ENCODE data around the gene GABRB2.

Gene GABRB2

GRCh38 chr5:161269125-161269524 lies 277.4 kb downstream of the GABRB2 start:
- no peaks in the 10 kb centered on the region for H3K4me1 ChIP-seq (ENCODE audit: insufficient read depth, low read length, severe bottlenecking)
- H4K20me1 ChIP-seq (ENCODE audit: insufficient read depth, low read length): no peaks in the 10 kb centered on the region
- no peaks in the 10 kb centered on the region for H3K9me2 ChIP-seq (ENCODE audit: low read depth, low read length)
- no peaks in the 10 kb centered on the region for H3K27me3 ChIP-seq (ENCODE audit: insufficient read depth, low read length)
- H2AFZ ChIP-seq (ENCODE audit: low read length): no peak overlapping the region
- H3K4me3 ChIP-seq (ENCODE audit: low read depth, low read length, poor library complexity, severe bottlenecking): no peak overlapping the region
- no peaks in the 10 kb centered on the region for H3K79me2 ChIP-seq (ENCODE audit: insufficient read depth, low read length)
- no peak overlapping the region for H3K27ac ChIP-seq (ENCODE audit: low read depth, low read length, poor library complexity, severe bottlenecking)
- no peak for TF ChIP-seq EZH2 (IDR thresholded peaks at IDR 0.05; ENCODE audit: borderline replicate concordance, low read length)
- TF ChIP-seq CTCF (IDR thresholded peaks at IDR 0.05; ENCODE audit: low read length): no peak
- no peaks in the 10 kb centered on the region for H3K36me3 ChIP-seq (ENCODE audit: insufficient read depth, low read length)
- H3K4me2 ChIP-seq (ENCODE audit: low read length): no peak overlapping the region
- H3K9ac ChIP-seq (ENCODE audit: low read length): no peak overlapping the region
- no peaks in the 10 kb centered on the region for H3F3A ChIP-seq (ENCODE audit: insufficient read depth, low read length)
- no peaks in the 10 kb centered on the region for H3K9me3 ChIP-seq (ENCODE audit: low read length)

GRCh38 chr5:161266954-161267353 lies 279.6 kb downstream of the GABRB2 start:
- Histone ChIP-seq H3K79me2 (ENCODE audit: insufficient read depth, low read length) (no peaks in the 10 kb centered on the region), H2AFZ (ENCODE audit: low read length) (no peak overlapping the region), H3K4me2 (ENCODE audit: low read length) (no peak overlapping the region), H3F3A (ENCODE audit: insufficient read depth, low read length) (no peaks in the 10 kb centered on the region), H3K27me3 (ENCODE audit: insufficient read depth, low read length) (no peaks in the 10 kb centered on the region), H3K4me3 (ENCODE audit: low read depth, low read length, poor library complexity, severe bottlenecking) (no peak overlapping the region), H3K9me3 (ENCODE audit: low read length) (no peaks in the 10 kb centered on the region), H3K36me3 (ENCODE audit: insufficient read depth, low read length) (no peaks in the 10 kb centered on the region), H4K20me1 (ENCODE audit: insufficient read depth, low read length) (no peaks in the 10 kb centered on the region), H3K27ac (ENCODE audit: low read depth, low read length, poor library complexity, severe bottlenecking) (no peak overlapping the region), H3K4me1 (ENCODE audit: insufficient read depth, low read length, severe bottlenecking) (no peaks in the 10 kb centered on the region), H3K9me2 (ENCODE audit: low read depth, low read length) (no peaks in the 10 kb centered on the region), H3K9ac (ENCODE audit: low read length) (no peak overlapping the region)
- TF ChIP-seq EZH2 (IDR thresholded peaks at IDR 0.05; ENCODE audit: borderline replicate concordance, low read length): no peak

GRCh38 chr5:161265006-161265405 lies 281.5 kb downstream of the GABRB2 start:
- H3K79me2 ChIP-seq (ENCODE audit: insufficient read depth, low read length): no peaks in the 10 kb centered on the region
- H4K20me1 ChIP-seq (ENCODE audit: insufficient read depth, low read length): no peaks in the 10 kb centered on the region
- no peaks in the 10 kb centered on the region for H3K4me1 ChIP-seq (ENCODE audit: insufficient read depth, low read length, severe bottlenecking)
- H3K9me3 ChIP-seq (ENCODE audit: low read length): no peaks in the 10 kb centered on the region
- no peak overlapping the region for H3K9ac ChIP-seq (ENCODE audit: low read length)
- no peak overlapping the region for H2AFZ ChIP-seq (ENCODE audit: low read length)
- H3K4me2 ChIP-seq (ENCODE audit: low read length): no peak overlapping the region
- H3K9me2 ChIP-seq (ENCODE audit: low read depth, low read length): no peaks in the 10 kb centered on the region
- H3K27ac ChIP-seq (ENCODE audit: low read depth, low read length, poor library complexity, severe bottlenecking): no peak overlapping the region
- TF ChIP-seq CTCF (IDR thresholded peaks at IDR 0.05; ENCODE audit: low read length) (no peak), EZH2 (IDR thresholded peaks at IDR 0.05; ENCODE audit: borderline replicate concordance, low read length) (no peak)
- no peak overlapping the region for H3K4me3 ChIP-seq (ENCODE audit: low read depth, low read length, poor library complexity, severe bottlenecking)
- no peaks in the 10 kb centered on the region for H3K36me3 ChIP-seq (ENCODE audit: insufficient read depth, low read length)
- no peaks in the 10 kb centered on the region for H3K27me3 ChIP-seq (ENCODE audit: insufficient read depth, low read length)
- no peaks in the 10 kb centered on the region for H3F3A ChIP-seq (ENCODE audit: insufficient read depth, low read length)

GRCh38 chr5:161263191-161263590 lies 283.3 kb downstream of the GABRB2 start:
- no peak overlapping the region for H2AFZ ChIP-seq (ENCODE audit: low read length)
- H4K20me1 ChIP-seq (ENCODE audit: insufficient read depth, low read length): no peaks in the 10 kb centered on the region
- H3K9me2 ChIP-seq (ENCODE audit: low read depth, low read length): no peaks in the 10 kb centered on the region
- no peak overlapping the region for H3K27ac ChIP-seq (ENCODE audit: low read depth, low read length, poor library complexity, severe bottlenecking)
- H3K4me2 ChIP-seq (ENCODE audit: low read length): no peak overlapping the region
- no peaks in the 10 kb centered on the region for H3K4me1 ChIP-seq (ENCODE audit: insufficient read depth, low read length, severe bottlenecking)
- H3K9ac ChIP-seq (ENCODE audit: low read length): no peak overlapping the region
- TF ChIP-seq EZH2 (IDR thresholded peaks at IDR 0.05; ENCODE audit: borderline replicate concordance, low read length) (no peak), CTCF (IDR thresholded peaks at IDR 0.05; ENCODE audit: low read length) (no peak)
- H3K4me3 ChIP-seq (ENCODE audit: low read depth, low read length, poor library complexity, severe bottlenecking): no peak overlapping the region
- no peaks in the 10 kb centered on the region for H3F3A ChIP-seq (ENCODE audit: insufficient read depth, low read length)
- H3K79me2 ChIP-seq (ENCODE audit: insufficient read depth, low read length): no peaks in the 10 kb centered on the region
- no peaks in the 10 kb centered on the region for H3K9me3 ChIP-seq (ENCODE audit: low read length)
- no peaks in the 10 kb centered on the region for H3K27me3 ChIP-seq (ENCODE audit: insufficient read depth, low read length)
- H3K36me3 ChIP-seq (ENCODE audit: insufficient read depth, low read length): no peaks in the 10 kb centered on the region
